ENCODE data around the gene USP4. TPM values are rescaled to one million over a fixed set of nuclear protein-coding genes. Genes with fewer than 3 reads are reported as not detected.

Gene USP4
- total and polyA plus RNA-seq, 4 donors: 12.5 to 17.7 (median 14.9) TPM

- TF ChIP-seq REST (IDR thresholded peaks at IDR 0.05) (no peak), YY1 (IDR thresholded peaks at IDR 0.05) (no peak), CTCF (IDR thresholded peaks at IDR 0.05; ENCODE audit: low read depth, low read length, missing input control) (no peak), ATF3 (IDR thresholded peaks at IDR 0.05) (no peak), EGR1 (IDR thresholded peaks at IDR 0.05; ENCODE audit: low read depth in 2 of 2) (no peak), MAX (IDR thresholded peaks at IDR 0.05) (no peak), NR2F2 (IDR thresholded peaks at IDR 0.05) (no peak), RAD21 (IDR thresholded peaks at IDR 0.05) (no peak), HNF4A (conservative IDR thresholded peaks at IDR 0.05) (no peak), ZBTB33 (IDR thresholded peaks at IDR 0.05) (no peak), FOXA1 (IDR thresholded peaks at IDR 0.05) (no peak), SP1 (IDR thresholded peaks at IDR 0.05) (no peak), HNF4G (IDR thresholded peaks at IDR 0.05) (no peak), RXRA (IDR thresholded peaks at IDR 0.05) (no peak), TAF1 (conservative IDR thresholded peaks at IDR 0.05) (no peak), FOXA2 (IDR thresholded peaks at IDR 0.05) (no peak), JUND (IDR thresholded peaks at IDR 0.05) (no peak), GABPA (IDR thresholded peaks at IDR 0.05 in 1 of 2, conservative IDR thresholded peaks at IDR 0.05 in 1 of 2) (no peak)
- H3K9ac ChIP-seq (ENCODE audit: low read depth in 1 of 2, low read length in 2 of 2): no peak overlapping the region
- H3K4me3 ChIP-seq (ENCODE audit: low read depth in 1 of 3, low read length in 3 of 3): no peak overlapping the region
- no peaks in the 10 kb centered on the region for H3K9me3 ChIP-seq (ENCODE audit: control insufficient read depth in 4 of 4, low read length in 3 of 4)
- no peaks in the 10 kb centered on the region for H3K27me3 ChIP-seq (ENCODE audit: control insufficient read depth in 4 of 4, insufficient read depth in 4 of 4, low read length in 3 of 4)
- peaks cover 12 to 55% (median 47%) of the 10 kb centered on the region in 4 donors for H3K36me3 ChIP-seq (ENCODE audit: control insufficient read depth in 4 of 4, insufficient read depth in 3 of 4, low read depth in 1 of 4, low read length in 3 of 4)
- 95% methylated on average over 7 of the region's 7 CpGs for WGBS
- H3K27ac ChIP-seq (ENCODE audit: low read depth in 1 of 2, low read length in 2 of 2): no peak overlapping the region
- DNase-seq (ENCODE audit: low spot score): no peak
- H3K4me1 ChIP-seq (ENCODE audit: control insufficient read depth in 4 of 4, insufficient read depth in 4 of 4, low read length in 3 of 4): no peaks in the 10 kb centered on the region
Measured at GRCh38 chr3:49298511-49298910, 41.3 kb downstream of the USP4 start.

Data from liver (tissue), 9 donors.